ENCODE data around the gene AKT3.

AKT3 gene

GRCh38 chr1:243732637-243733036 is 117.4 kb downstream of the AKT3 start:
- no peak for DNase-seq (ENCODE audit: extremely low read depth, low read depth)
- no peak for TF ChIP-seq CTCF (IDR thresholded peaks at IDR 0.05; ENCODE audit: low read depth, low read length)

DNA sequence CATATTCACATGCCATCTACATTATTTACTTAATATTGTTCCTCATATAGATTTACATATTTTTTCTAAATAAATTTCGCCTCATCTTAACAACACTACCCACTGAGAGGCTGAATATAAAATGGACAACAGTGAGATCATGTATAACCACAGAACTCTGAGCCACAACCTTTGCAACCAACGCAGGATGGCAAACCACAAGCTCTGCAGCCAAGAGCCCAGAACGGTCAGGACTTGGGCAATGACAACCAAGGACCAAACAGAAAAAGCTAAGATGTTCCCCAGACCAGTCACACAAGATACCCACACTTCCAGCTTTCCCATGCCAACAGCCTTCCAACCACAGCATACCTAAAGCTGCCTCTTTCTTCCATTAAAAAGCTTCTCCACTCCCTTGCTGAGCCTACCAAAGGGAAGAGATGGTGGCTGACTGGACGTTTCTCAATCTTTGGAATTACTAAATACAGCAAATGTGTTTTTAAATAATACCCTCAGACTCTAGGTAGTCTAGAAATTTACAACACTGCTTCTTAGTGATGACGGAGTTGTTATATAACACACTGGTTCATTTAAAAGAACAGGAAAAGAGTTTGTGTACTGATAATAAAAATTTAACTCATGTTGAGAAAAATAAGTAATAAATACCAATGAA is 117.9 kb downstream of the AKT3 start:
- no peak for TF ChIP-seq CTCF (IDR thresholded peaks at IDR 0.05; ENCODE audit: low read depth, low read length)
- no peak for DNase-seq (ENCODE audit: extremely low read depth, low read depth)

GRCh38 chr1:243731301-243731891 is 118.6 kb downstream of the AKT3 start:
- no peak for DNase-seq (ENCODE audit: extremely low read depth, low read depth)
- no peak for TF ChIP-seq CTCF (IDR thresholded peaks at IDR 0.05; ENCODE audit: low read depth, low read length)

GRCh38 chr1:243730487-243731150 is 119.4 kb downstream of the AKT3 start:
- no peak for DNase-seq (ENCODE audit: extremely low read depth, low read depth)
- TF ChIP-seq CTCF (IDR thresholded peaks at IDR 0.05; ENCODE audit: low read depth, low read length), result no peak

GRCh38 chr1:243729956-243730355 is 120.1 kb downstream of the AKT3 start:
- no peak for DNase-seq (ENCODE audit: extremely low read depth, low read depth)
- no peak for TF ChIP-seq CTCF (IDR thresholded peaks at IDR 0.05; ENCODE audit: low read depth, low read length)

- TF ChIP-seq CTCF (IDR thresholded peaks at IDR 0.05; ENCODE audit: low read depth, low read length), result no peak
- DNase-seq (ENCODE audit: extremely low read depth, low read depth), result no peak
Observed at GRCh38 chr1:243727503-243728203, 122.4 kb downstream of the AKT3 start.
